NCI-H2107 treated with DMSO at 0.1 percent for 48 hours (cell line): ENCODE data around the gene BLCAP.
"Not testable (repeated sequence)": the region's sequence is repeated elsewhere in the genome, so short reads cannot be mapped to it uniquely, and the experiment has no call there.

ENCODE experiments used
- DNase-seq: peaks from one replicate; lab custom pipeline; 2025; ENCODE audit not compliant: unreplicated experiment; lab: John Stamatoyannopoulos, UW

The BLCAP gene

GRCh38 chr20:37558306-37558705 lies 30.6 kb upstream of the BLCAP start:
- no peak for DNase-seq

GRCh38 chr20:37556538-37556937 lies 28.9 kb upstream of the BLCAP start:
- DNase-seq: no peak

GRCh38 chr20:37554721-37555298 lies 27.1 kb upstream of the BLCAP start:
- DNase-seq: not testable (repeated sequence)

- DNase-seq: no peak
Observed at GRCh38 chr20:37552415-37552814, 24.7 kb upstream of the BLCAP start.

- not testable (repeated sequence) for DNase-seq
Observed at GRCh38 chr20:37551660-37552059, 24.0 kb upstream of the BLCAP start.

- not testable (repeated sequence) for DNase-seq
Observed at GRCh38 chr20:37550101-37550920, 22.6 kb upstream of the BLCAP start.

- DNase-seq: no peak
Observed at GRCh38 chr20:37547912-37548311, 20.2 kb upstream of the BLCAP start.

GRCh38 chr20:37545516-37545915 lies 17.8 kb upstream of the BLCAP start:
- no peak for DNase-seq

GRCh38 chr20:37544386-37544785 lies 16.7 kb upstream of the BLCAP start:
- no peak for DNase-seq

- DNase-seq: no peak
Observed at GRCh38 chr20:37543828-37544227, 16.2 kb upstream of the BLCAP start.

GRCh38 chr20:37542281-37542680 lies 14.6 kb upstream of the BLCAP start:
- no peak for DNase-seq

GRCh38 chr20:37541326-37541725 lies 13.7 kb upstream of the BLCAP start:
- no peak for DNase-seq

GRCh38 chr20:37540838-37541237 lies 13.2 kb upstream of the BLCAP start:
- DNase-seq: not testable (repeated sequence)

- no peak for DNase-seq
Observed at GRCh38 chr20:37540001-37540400, 12.3 kb upstream of the BLCAP start.

GRCh38 chr20:37539424-37539823 lies 11.7 kb upstream of the BLCAP start:
- no peak for DNase-seq

GRCh38 chr20:37538003-37538402 lies 10.3 kb upstream of the BLCAP start:
- no peak for DNase-seq

- no peak for DNase-seq
Observed at GRCh38 chr20:37537505-37537904, 9.8 kb upstream of the BLCAP start.

- no peak for DNase-seq
Observed at GRCh38 chr20:37535443-37536132, 7.9 kb upstream of the BLCAP start.

GRCh38 chr20:37534401-37535157 lies 6.9 kb upstream of the BLCAP start:
- peak; percentile 64 for DNase-seq

- no peak for DNase-seq
Observed at GRCh38 chr20:37533154-37533715, 5.6 kb upstream of the BLCAP start.

GRCh38 chr20:37531856-37532255 lies 4.2 kb upstream of the BLCAP start:
- no peak for DNase-seq
